Common myeloid progenitor, CD34-positive (primary cell): ENCODE data around the gene FIZ1.

Source experiments
- CTCF ChIA-PET: fragments of 350-600 bp; sonication (Branson Sonifier 250); formaldehyde crosslinking; loops from one replicate; lab custom pipeline; 2021; ENCODE audit warnings: antibody characterized with exemption; lab: Charles Lee
- POLR2A ChIA-PET: fragments of 350-600 bp; sonication (Branson Sonifier 250); formaldehyde crosslinking; loops from one replicate; lab custom pipeline; 2021; ENCODE audit warnings: antibody characterized with exemption; lab: Charles Lee
- DNase-seq, 3 donors: peaks; one replicate each; pipeline versions ENCODE4 v3.0.0 to v3.0.0-alpha.2; 2013
- H3K27ac ChIP-seq, 2 experiments: 1 replicate in 1 of 2; 2 replicates in 1 of 2; pipeline ENCODE4 v1.7.0; 2013; ENCODE audit warnings: inconsistent platforms in 2 of 2, low read length in 2 of 2, mild to moderate bottlenecking in 2 of 2, low read depth in 1 of 2, moderate library complexity in 1 of 2; ENCODE audit not compliant: severe bottlenecking in 2 of 2, insufficient read depth in 1 of 2, poor library complexity in 1 of 2
- H3K27me3 ChIP-seq, 5 experiments: replicated peaks in 2 of 5; 1 replicate in 3 of 5; 2 replicates in 2 of 5; pipeline versions ENCODE4 v1.6.1 to v1.7.0; 2013; ENCODE audit warnings: low read length in 4 of 5, mild to moderate bottlenecking in 2 of 5, moderate library complexity in 2 of 5, inconsistent platforms in 1 of 5; ENCODE audit not compliant: insufficient read depth in 5 of 5, control insufficient read depth in 4 of 5
- H3K36me3 ChIP-seq, 4 experiments: 1 replicate in 2 of 4; 2 replicates in 2 of 4; pipeline versions ENCODE4 v1.6.1 to v1.7.0; 2013; ENCODE audit warnings: low read length in 3 of 4, control low read depth in 1 of 4, mild to moderate bottlenecking in 1 of 4; ENCODE audit not compliant: control insufficient read depth in 4 of 4, insufficient read depth in 4 of 4
- H3K4me1 ChIP-seq, 4 experiments: 1 replicate in 3 of 4; 2 replicates in 1 of 4; pipeline versions ENCODE4 v1.6.1 to v1.7.1; 2013; ENCODE audit warnings: low read length in 3 of 4, mild to moderate bottlenecking in 3 of 4, control low read depth in 1 of 4, inconsistent platforms in 1 of 4, moderate library complexity in 1 of 4; ENCODE audit not compliant: control insufficient read depth in 4 of 4, insufficient read depth in 4 of 4; ENCODE audit errors: control extremely low read depth in 1 of 4
- H3K4me3 ChIP-seq, 7 experiments: 1 replicate in 4 of 7; 2 replicates in 3 of 7; pipeline versions ENCODE4 v1.5.1 to v1.7.0; 2013; ENCODE audit warnings: mild to moderate bottlenecking in 7 of 7, low read length in 6 of 7, moderate library complexity in 6 of 7, inconsistent platforms in 2 of 7, low read depth in 2 of 7, control low read depth in 1 of 7; ENCODE audit not compliant: insufficient read depth in 4 of 7, control insufficient read depth in 1 of 7; ENCODE audit errors: extremely low read depth in 1 of 7
- H3K9me3 ChIP-seq, 5 experiments: 1 replicate in 4 of 5; 2 replicates in 1 of 5; pipeline versions ENCODE4 v1.6.1 to v1.7.1; 2013; ENCODE audit warnings: low read length in 4 of 5, mild to moderate bottlenecking in 2 of 5, inconsistent platforms in 1 of 5, low read depth in 1 of 5, moderate library complexity in 1 of 5; ENCODE audit not compliant: control insufficient read depth in 4 of 5, insufficient read depth in 2 of 5; ENCODE audit errors: control extremely low read depth in 1 of 5
- WGBS: methylation state at CpG from one replicate; pipeline ENCODE4 v1.1.5; 2013; ENCODE audit not compliant: insufficient coverage; 5-methylcytosine and 5-hydroxymethylcytosine counted together

Gene FIZ1

DNA sequence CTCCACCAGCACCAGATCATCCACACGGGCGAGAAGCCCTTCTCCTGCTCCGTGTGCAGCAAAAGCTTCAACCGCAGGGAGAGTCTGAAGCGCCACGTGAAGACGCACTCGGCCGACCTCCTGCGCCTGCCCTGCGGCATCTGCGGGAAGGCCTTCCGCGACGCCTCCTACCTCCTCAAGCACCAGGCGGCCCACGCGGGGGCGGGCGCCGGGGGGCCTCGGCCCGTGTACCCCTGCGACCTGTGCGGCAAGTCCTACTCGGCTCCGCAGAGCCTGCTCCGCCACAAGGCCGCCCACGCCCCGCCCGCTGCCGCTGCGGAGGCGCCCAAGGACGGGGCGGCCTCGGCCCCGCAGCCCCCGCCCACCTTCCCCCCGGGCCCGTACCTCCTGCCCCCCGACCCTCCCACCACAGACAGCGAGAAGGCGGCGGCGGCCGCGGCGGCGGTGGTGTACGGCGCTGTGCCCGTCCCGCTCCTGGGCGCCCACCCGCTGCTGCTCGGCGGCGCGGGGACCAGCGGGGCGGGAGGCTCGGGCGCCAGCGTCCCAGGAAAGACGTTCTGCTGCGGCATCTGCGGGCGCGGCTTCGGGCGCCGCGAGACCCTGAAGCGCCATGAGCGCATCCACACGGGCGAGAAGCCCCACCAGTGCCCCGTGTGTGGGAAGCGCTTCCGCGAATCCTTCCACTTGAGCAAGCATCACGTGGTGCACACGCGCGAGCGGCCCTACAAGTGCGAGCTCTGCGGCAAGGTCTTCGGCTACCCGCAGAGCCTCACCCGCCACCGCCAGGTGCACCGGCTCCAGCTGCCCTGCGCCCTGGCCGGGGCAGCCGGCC is 15.6 kb upstream of the FIZ1 start:
- Histone ChIP-seq H3K4me1 (peaks cover 0 to 4% (median 2%) of the 10 kb centered on the region in 4 experiments), H3K4me3 (no peak overlapping the region), H3K36me3 (peaks cover 2 to 50% (median 29%) of the 10 kb centered on the region in 4 experiments), H3K27me3 (no peaks in the 10 kb centered on the region), H3K9me3 (peaks cover 0 to 1% (median 0%) of the 10 kb centered on the region in 5 experiments), H3K27ac (no peak overlapping the region)
- no peak for DNase-seq
- WGBS = 98% methylated on average over 71 of the region's 98 CpGs
- ChIA-PET CTCF (no interaction called here), POLR2A (no interaction called here)

DNA sequence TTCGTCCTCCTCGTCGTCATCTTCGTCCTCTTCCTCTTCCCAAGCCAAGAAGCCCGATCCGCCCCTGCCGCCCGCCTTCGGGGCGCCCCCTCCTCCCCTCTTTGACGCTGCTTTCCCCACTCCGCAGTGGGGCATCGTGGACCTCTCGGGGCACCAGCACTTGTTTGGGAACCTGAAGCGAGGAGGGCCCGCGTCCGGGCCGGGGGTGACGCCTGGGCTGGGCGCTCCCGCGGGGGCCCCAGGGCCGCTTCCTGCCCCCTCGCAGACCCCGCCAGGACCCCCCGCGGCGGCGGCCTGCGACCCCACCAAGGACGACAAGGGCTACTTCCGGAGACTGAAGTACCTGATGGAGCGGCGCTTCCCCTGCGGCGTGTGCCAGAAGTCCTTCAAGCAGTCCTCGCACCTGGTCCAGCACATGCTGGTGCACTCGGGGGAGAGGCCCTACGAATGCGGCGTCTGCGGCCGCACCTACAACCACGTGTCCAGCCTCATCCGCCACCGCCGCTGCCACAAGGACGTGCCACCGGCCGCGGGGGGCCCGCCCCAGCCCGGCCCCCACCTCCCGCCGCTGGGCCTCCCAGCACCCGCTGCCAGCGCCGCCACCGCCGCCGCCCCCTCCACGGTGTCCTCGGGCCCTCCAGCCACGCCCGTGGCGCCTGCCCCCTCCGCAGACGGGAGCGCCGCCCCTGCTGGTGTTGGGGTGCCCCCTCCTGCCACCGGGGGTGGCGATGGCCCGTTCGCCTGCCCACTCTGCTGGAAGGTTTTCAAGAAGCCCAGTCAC is 14.8 kb upstream of the FIZ1 start:
- H3K27me3 ChIP-seq = no peaks in the 10 kb centered on the region
- no peak for DNase-seq
- peaks cover 0 to 3% (median 0%) of the 10 kb centered on the region in 5 experiments for H3K9me3 ChIP-seq
- ChIA-PET CTCF (no interaction called here), POLR2A (no interaction called here)
- no peak overlapping the region for H3K4me3 ChIP-seq
- H3K36me3 ChIP-seq = peaks cover 2 to 58% (median 33%) of the 10 kb centered on the region in 4 experiments
- 97% methylated on average over 53 of the region's 75 CpGs for WGBS
- no peaks in the 10 kb centered on the region for H3K4me1 ChIP-seq
- no peak overlapping the region for H3K27ac ChIP-seq

DNA sequence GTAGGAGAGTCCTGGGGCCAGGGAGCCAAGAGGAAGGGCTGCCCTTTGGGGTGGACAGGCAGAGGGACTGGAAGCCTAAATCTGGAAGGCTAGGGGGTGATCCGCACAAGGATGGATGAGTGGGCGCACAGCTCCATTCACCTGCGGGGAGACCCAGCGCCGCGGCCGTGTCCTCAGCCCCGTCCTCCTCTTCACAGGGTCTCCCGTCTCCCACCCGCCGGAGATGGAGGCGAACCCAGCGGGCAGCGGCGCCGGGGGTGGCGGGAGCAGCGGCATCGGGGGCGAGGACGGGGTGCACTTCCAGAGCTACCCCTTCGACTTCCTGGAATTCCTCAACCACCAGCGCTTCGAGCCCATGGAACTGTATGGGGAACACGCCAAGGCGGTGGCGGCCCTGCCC is 14.1 kb upstream of the FIZ1 start:
- peaks cover 0 to 3% (median 0%) of the 10 kb centered on the region in 5 experiments for H3K9me3 ChIP-seq
- H3K4me3 ChIP-seq = no peak overlapping the region
- ChIA-PET CTCF (no interaction called here), POLR2A (no interaction called here)
- DNase-seq = no peak
- peaks cover 2 to 56% (median 35%) of the 10 kb centered on the region in 4 experiments for H3K36me3 ChIP-seq
- WGBS = 97% methylated on average over 22 of the region's 27 CpGs
- H3K27ac ChIP-seq = no peak overlapping the region
- no peaks in the 10 kb centered on the region for H3K4me1 ChIP-seq
- H3K27me3 ChIP-seq = no peaks in the 10 kb centered on the region

DNA sequence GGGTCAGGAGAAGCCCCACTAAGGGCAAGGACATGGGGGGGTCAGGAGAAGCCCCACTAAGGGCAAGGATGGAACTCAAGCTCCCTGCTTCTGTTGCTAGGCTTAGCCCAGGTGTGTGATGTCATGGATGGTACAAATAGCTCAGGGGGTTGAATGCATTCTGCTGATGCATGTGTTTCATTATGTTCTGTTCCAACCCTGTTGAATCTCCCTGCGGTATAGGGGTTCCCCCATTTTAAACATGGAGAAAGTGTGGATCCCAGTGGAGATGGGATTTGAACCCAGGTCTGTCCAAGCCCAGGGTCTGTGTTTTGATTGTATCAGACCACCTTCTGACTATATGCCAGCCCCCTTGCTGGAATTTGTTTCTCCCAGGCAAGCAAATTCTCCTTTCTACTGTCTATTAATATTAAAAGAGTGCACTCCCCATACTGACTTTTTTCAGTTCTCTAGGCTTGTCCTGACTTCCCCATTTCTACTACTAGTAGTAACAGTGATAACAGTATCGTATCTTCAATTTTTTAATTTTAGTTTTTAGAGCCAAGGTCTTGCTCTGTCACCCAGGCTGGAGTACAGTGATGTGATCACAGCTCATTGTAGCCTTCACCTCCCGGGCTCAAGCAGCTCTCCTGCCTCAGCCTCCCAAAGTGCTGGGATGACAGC is 12.8 kb upstream of the FIZ1 start:
- POLR2A ChIA-PET = interaction anchor here (0.5 to 0.6 kb wide), 2 partner anchors 14 to 355 kb away, joined by 3 read pairs; no protein-coding TSS in a partner anchor

DNA sequence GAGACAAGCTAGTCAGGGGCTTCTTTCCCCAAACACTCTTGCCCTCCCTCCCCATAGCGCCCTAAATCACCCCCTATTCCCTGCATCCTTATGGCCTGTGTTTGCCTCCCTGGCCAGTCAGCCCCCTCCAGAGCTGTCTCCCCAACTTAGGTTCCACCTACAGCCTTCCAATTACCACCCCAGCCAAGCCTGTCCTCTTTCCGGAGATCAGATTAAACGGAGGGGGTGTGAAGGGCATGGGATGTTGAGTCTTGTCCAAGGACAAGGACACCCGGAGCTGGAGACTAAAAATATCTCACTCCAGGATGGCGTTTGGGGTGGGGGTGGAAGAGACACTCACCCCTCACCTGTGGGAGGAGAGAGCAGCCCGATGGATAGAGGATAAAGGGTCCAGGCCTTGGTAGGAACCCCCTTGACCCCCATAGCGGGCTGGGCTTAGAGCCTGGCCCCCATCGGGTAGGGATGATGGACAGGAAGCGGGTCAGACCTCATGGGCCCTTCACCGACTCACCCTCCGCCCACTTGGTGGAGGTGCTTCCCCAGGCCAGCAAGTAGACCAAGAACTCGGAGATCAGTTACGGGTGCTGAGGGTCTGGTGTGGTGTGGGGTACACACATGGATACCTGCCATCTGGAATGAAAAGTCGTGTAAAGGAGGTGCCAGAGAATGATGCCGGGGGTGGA is 12.1 kb upstream of the FIZ1 start:
- DNase-seq = no peak
- peaks cover 0 to 3% (median 0%) of the 10 kb centered on the region in 5 experiments for H3K9me3 ChIP-seq
- H3K36me3 ChIP-seq = peaks cover under 1 to 54% (median 22%) of the 10 kb centered on the region in 4 experiments
- H3K27me3 ChIP-seq = no peaks in the 10 kb centered on the region
- POLR2A ChIA-PET = interaction anchor here (0.5 to 1.0 kb wide), 2 partner anchors 9 to 355 kb away, joined by 3 read pairs; no protein-coding TSS in a partner anchor
- CTCF ChIA-PET = interaction anchor here (0.9 to 3.6 kb wide), 5 partner anchors 8 to 108 kb away, joined by 4 to 15 read pairs (median 7); no protein-coding TSS in a partner anchor
- 94% methylated on average over 11 of the region's 15 CpGs for WGBS
- peaks cover 0 to 8% (median 5%) of the 10 kb centered on the region in 4 experiments for H3K4me1 ChIP-seq
- H3K4me3 ChIP-seq = no peak overlapping the region
- H3K27ac ChIP-seq = no peak overlapping the region

More for the DNA sequence above, 12.8 kb upstream of the FIZ1 start:
- H3K4me3 ChIP-seq = no peak overlapping the region
- H3K36me3 ChIP-seq = peaks cover 2 to 57% (median 26%) of the 10 kb centered on the region in 4 experiments
- CTCF ChIA-PET = interaction anchor here (2.0 to 2.4 kb wide), 2 partner anchors 97 to 108 kb away, joined by 4 to 7 read pairs; no protein-coding TSS in a partner anchor
- no peaks in the 10 kb centered on the region for H3K27me3 ChIP-seq
- peaks cover 0 to 1% (median 0%) of the 10 kb centered on the region in 4 experiments for H3K4me1 ChIP-seq
- 87% methylated on average over 3 of the region's 3 CpGs for WGBS
- DNase-seq = no peak
- H3K9me3 ChIP-seq = peaks cover 0 to 3% (median 0%) of the 10 kb centered on the region in 5 experiments
- no peak overlapping the region for H3K27ac ChIP-seq

DNA sequence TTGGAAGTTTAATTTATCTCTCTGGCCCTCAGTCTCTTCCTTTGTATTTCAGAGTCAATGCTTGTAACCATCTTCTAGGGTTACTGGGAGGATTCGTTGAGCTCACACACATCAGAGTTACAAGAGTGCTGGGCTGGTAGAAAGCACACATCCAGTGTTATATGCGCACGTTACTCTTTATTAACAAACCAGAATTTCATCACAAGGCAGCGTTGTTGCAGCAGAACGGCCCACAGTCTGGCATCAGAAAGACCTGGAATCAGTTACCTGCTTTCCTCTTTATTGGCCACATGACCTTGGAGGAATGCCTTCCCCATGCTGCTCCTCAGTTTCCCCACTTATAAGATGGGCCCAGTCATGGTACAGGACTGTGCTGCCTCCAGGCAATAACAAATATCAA is 10.0 kb upstream of the FIZ1 start:
- 100% methylated on average over 4 of the region's 5 CpGs for WGBS
- Histone ChIP-seq H3K36me3 (peaks cover 0 to 37% (median 11%) of the 10 kb centered on the region in 4 experiments), H3K4me3 (no peak overlapping the region), H3K4me1 (peaks cover 0 to 21% (median 18%) of the 10 kb centered on the region in 4 experiments), H3K9me3 (peaks cover 0 to 3% (median 0%) of the 10 kb centered on the region in 5 experiments), H3K27ac (no peak overlapping the region), H3K27me3 (no peaks in the 10 kb centered on the region)
- POLR2A ChIA-PET = no interaction called here
- CTCF ChIA-PET = interaction anchor here (2.5 to 3.6 kb wide), 2 partner anchors 11 to 22 kb away, joined by 10 to 15 read pairs; no protein-coding TSS in a partner anchor
- DNase-seq = no peak
